ENCODE results near the gene CNKSR3.

Gene CNKSR3

DNA sequence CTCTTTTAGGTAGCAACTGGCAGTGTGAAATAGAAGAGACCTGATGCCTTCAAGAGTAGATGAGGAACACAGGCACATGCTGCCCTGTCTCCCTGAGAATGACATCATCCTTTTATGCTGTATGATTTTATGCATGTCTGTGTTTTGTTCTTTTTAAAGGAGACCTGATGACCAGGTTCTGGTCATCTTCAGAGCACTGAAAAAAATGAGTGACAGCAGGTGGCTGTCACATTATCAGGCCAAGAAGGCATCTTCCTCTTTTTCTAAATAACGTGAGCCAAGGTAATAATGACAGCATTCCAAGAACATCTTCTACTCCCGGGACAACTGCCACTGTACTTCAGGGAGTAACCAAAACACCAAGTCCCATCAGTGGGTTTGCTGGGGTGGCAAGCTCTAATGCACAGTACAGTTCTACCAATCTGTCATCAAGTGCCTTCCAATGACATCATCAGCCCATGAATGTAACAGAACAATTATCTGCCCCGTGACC, 28.9 kb downstream of the CNKSR3 start:
- Histone ChIP-seq H3K9me3 (ENCODE audit: control insufficient read depth in 1 of 2, low read length in 2 of 2) (no peaks in the 10 kb centered on the region), H3K27ac (ENCODE audit: low read depth, low read length) (no peak overlapping the region), H3K27me3 (ENCODE audit: control insufficient read depth in 1 of 2, insufficient read depth in 2 of 2, low read length in 2 of 2) (no peaks in the 10 kb centered on the region), H3K9ac (ENCODE audit: low read depth in 1 of 2, low read length in 2 of 2) (no peak overlapping the region), H3K36me3 (ENCODE audit: control insufficient read depth in 1 of 2, insufficient read depth in 2 of 2, low read length in 2 of 2) (no peaks in the 10 kb centered on the region), H3K4me1 (ENCODE audit: control insufficient read depth in 1 of 2, insufficient read depth in 2 of 2, low read length in 2 of 2) (peaks cover 4 to 6% of the 10 kb centered on the region in 2 donors), H3K4me3 (ENCODE audit: low read depth in 1 of 2, low read length in 2 of 2) (no peak overlapping the region)

GRCh38 chr6:154479771-154480639, 30.5 kb downstream of the CNKSR3 start:
- H3K27me3 ChIP-seq (ENCODE audit: control insufficient read depth in 1 of 2, insufficient read depth in 2 of 2, low read length in 2 of 2): no peaks in the 10 kb centered on the region
- H3K4me3 ChIP-seq (ENCODE audit: low read depth in 1 of 2, low read length in 2 of 2): no peak overlapping the region
- H3K4me1 ChIP-seq (ENCODE audit: control insufficient read depth in 1 of 2, insufficient read depth in 2 of 2, low read length in 2 of 2): peaks cover 0 to 4% of the 10 kb centered on the region in 2 donors
- no peaks in the 10 kb centered on the region for H3K36me3 ChIP-seq (ENCODE audit: control insufficient read depth in 1 of 2, insufficient read depth in 2 of 2, low read length in 2 of 2)
- H3K27ac ChIP-seq (ENCODE audit: low read depth, low read length): no peak overlapping the region
- no peak overlapping the region for H3K9ac ChIP-seq (ENCODE audit: low read depth in 1 of 2, low read length in 2 of 2)
- no peaks in the 10 kb centered on the region for H3K9me3 ChIP-seq (ENCODE audit: control insufficient read depth in 1 of 2, low read length in 2 of 2)

DNA sequence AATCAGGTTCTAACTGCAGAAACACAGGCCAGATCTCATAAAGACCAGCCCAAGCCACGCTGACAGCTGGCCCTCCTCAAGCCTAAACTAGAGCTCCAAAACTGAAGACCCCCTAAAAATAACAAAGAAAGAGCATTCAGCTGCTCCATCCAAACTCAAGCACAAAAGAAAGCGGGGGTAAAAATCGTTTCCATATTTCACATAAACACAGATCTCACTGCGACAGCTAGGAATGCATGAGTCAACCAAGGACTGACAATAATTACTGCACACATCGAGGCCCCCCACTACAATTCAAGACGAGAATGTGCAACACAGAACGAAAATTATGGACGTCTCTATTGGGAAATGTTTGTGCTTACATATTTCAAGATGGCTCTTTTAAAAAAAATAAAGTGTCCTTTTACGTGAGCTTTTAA, 31.1 kb downstream of the CNKSR3 start:
- Histone ChIP-seq H3K9me3 (ENCODE audit: control insufficient read depth in 1 of 2, low read length in 2 of 2) (no peaks in the 10 kb centered on the region), H3K27me3 (ENCODE audit: control insufficient read depth in 1 of 2, insufficient read depth in 2 of 2, low read length in 2 of 2) (no peaks in the 10 kb centered on the region), H3K9ac (ENCODE audit: low read depth in 1 of 2, low read length in 2 of 2) (no peak overlapping the region), H3K36me3 (ENCODE audit: control insufficient read depth in 1 of 2, insufficient read depth in 2 of 2, low read length in 2 of 2) (no peaks in the 10 kb centered on the region), H3K4me3 (ENCODE audit: low read depth in 1 of 2, low read length in 2 of 2) (no peak overlapping the region), H3K27ac (ENCODE audit: low read depth, low read length) (no peak overlapping the region), H3K4me1 (ENCODE audit: control insufficient read depth in 1 of 2, insufficient read depth in 2 of 2, low read length in 2 of 2) (peaks cover 0 to 4% of the 10 kb centered on the region in 2 donors)

GRCh38 chr6:154478701-154479060, 31.8 kb downstream of the CNKSR3 start:
- no peaks in the 10 kb centered on the region for H3K36me3 ChIP-seq (ENCODE audit: control insufficient read depth in 1 of 2, insufficient read depth in 2 of 2, low read length in 2 of 2)
- no peaks in the 10 kb centered on the region for H3K27me3 ChIP-seq (ENCODE audit: control insufficient read depth in 1 of 2, insufficient read depth in 2 of 2, low read length in 2 of 2)
- no peak overlapping the region for H3K4me3 ChIP-seq (ENCODE audit: low read depth in 1 of 2, low read length in 2 of 2)
- peaks cover 0 to 4% of the 10 kb centered on the region in 2 donors for H3K4me1 ChIP-seq (ENCODE audit: control insufficient read depth in 1 of 2, insufficient read depth in 2 of 2, low read length in 2 of 2)
- no peak overlapping the region for H3K27ac ChIP-seq (ENCODE audit: low read depth, low read length)
- H3K9me3 ChIP-seq (ENCODE audit: control insufficient read depth in 1 of 2, low read length in 2 of 2): no peaks in the 10 kb centered on the region
- no peak overlapping the region for H3K9ac ChIP-seq (ENCODE audit: low read depth in 1 of 2, low read length in 2 of 2)

DNA sequence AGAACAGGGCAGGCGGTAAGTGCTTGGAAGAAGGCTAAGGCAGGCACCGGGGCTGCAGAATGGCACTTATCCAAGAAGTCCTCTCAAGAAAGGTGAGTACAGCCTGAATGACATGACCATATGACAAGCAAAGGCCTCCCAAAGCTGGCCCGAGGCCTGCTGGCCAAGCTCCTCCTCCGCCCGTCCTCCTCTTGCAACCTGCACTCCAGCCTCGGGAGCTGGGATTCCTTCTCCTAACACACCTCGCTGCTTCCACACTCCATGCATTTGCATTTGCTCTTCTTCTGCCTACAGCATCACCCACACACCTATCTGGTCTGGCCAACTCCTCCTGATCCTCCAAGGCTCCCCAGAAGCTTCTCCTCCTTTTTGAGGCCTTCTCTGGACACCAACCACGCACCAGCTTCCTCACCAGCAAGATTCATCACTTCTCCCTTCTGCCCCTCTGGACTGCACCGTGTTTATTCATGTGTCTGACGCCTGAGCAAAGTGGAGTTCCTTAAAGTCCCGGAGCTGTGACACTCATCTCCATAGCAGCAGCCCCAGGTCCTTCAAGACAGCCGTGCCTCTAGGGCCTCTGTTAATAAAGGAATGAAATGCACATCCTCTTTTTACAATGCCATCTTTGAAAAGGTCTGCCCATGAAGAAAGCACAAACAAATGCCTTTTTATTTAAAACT, 32.3 kb downstream of the CNKSR3 start:
- Histone ChIP-seq H3K36me3 (ENCODE audit: control insufficient read depth in 1 of 2, insufficient read depth in 2 of 2, low read length in 2 of 2) (no peaks in the 10 kb centered on the region), H3K4me3 (ENCODE audit: low read depth in 1 of 2, low read length in 2 of 2) (no peak overlapping the region), H3K4me1 (ENCODE audit: control insufficient read depth in 1 of 2, insufficient read depth in 2 of 2, low read length in 2 of 2) (peaks cover 0 to 4% of the 10 kb centered on the region in 2 donors), H3K27me3 (ENCODE audit: control insufficient read depth in 1 of 2, insufficient read depth in 2 of 2, low read length in 2 of 2) (no peaks in the 10 kb centered on the region), H3K9me3 (ENCODE audit: control insufficient read depth in 1 of 2, low read length in 2 of 2) (no peaks in the 10 kb centered on the region), H3K27ac (ENCODE audit: low read depth, low read length) (peak overlapping the region; percentile 39), H3K9ac (ENCODE audit: low read depth in 1 of 2, low read length in 2 of 2) (no peak overlapping the region)

DNA sequence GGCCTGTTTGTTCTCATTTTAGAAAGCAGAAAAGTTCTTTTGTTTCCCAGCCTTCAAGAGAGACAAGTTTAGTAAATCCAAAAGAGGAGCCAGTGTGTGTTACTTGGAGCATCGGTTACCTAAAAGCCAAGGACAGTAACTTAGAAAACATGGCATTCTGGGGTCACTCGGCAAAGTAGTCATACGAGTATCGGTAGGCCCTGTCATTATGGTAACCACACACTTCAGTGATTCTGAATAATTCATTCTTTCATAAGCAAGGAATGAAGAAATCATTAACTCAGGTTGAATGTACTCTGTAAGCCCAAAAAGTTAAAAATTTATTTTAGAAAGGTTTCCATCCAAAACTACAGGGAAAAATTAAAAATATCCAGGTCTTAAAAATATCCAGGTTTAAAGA, 34.0 kb downstream of the CNKSR3 start:
- no peaks in the 10 kb centered on the region for H3K9me3 ChIP-seq (ENCODE audit: control insufficient read depth in 1 of 2, low read length in 2 of 2)
- peaks cover 0 to 4% of the 10 kb centered on the region in 2 donors for H3K4me1 ChIP-seq (ENCODE audit: control insufficient read depth in 1 of 2, insufficient read depth in 2 of 2, low read length in 2 of 2)
- H3K27ac ChIP-seq (ENCODE audit: low read depth, low read length): no peak overlapping the region
- H3K9ac ChIP-seq (ENCODE audit: low read depth in 1 of 2, low read length in 2 of 2): no peak overlapping the region
- no peaks in the 10 kb centered on the region for H3K36me3 ChIP-seq (ENCODE audit: control insufficient read depth in 1 of 2, insufficient read depth in 2 of 2, low read length in 2 of 2)
- no peak overlapping the region for H3K4me3 ChIP-seq (ENCODE audit: low read depth in 1 of 2, low read length in 2 of 2)
- H3K27me3 ChIP-seq (ENCODE audit: control insufficient read depth in 1 of 2, insufficient read depth in 2 of 2, low read length in 2 of 2): no peaks in the 10 kb centered on the region

- H3K4me3 ChIP-seq (ENCODE audit: low read depth in 1 of 2, low read length in 2 of 2): no peak overlapping the region
- no peaks in the 10 kb centered on the region for H3K9me3 ChIP-seq (ENCODE audit: control insufficient read depth in 1 of 2, low read length in 2 of 2)
- H3K27ac ChIP-seq (ENCODE audit: low read depth, low read length): no peak overlapping the region
- H3K9ac ChIP-seq (ENCODE audit: low read depth in 1 of 2, low read length in 2 of 2): no peak overlapping the region
- H3K4me1 ChIP-seq (ENCODE audit: control insufficient read depth in 1 of 2, insufficient read depth in 2 of 2, low read length in 2 of 2): peaks cover 0 to 4% of the 10 kb centered on the region in 2 donors
- H3K36me3 ChIP-seq (ENCODE audit: control insufficient read depth in 1 of 2, insufficient read depth in 2 of 2, low read length in 2 of 2): no peaks in the 10 kb centered on the region
- H3K27me3 ChIP-seq (ENCODE audit: control insufficient read depth in 1 of 2, insufficient read depth in 2 of 2, low read length in 2 of 2): no peaks in the 10 kb centered on the region
Measured at GRCh38 chr6:154474648-154475428, 35.6 kb downstream of the CNKSR3 start.

- no peak overlapping the region for H3K4me3 ChIP-seq (ENCODE audit: low read depth in 1 of 2, low read length in 2 of 2)
- H3K27me3 ChIP-seq (ENCODE audit: control insufficient read depth in 1 of 2, insufficient read depth in 2 of 2, low read length in 2 of 2): no peaks in the 10 kb centered on the region
- H3K27ac ChIP-seq (ENCODE audit: low read depth, low read length): no peak overlapping the region
- peaks cover 0 to 4% of the 10 kb centered on the region in 2 donors for H3K4me1 ChIP-seq (ENCODE audit: control insufficient read depth in 1 of 2, insufficient read depth in 2 of 2, low read length in 2 of 2)
- H3K9me3 ChIP-seq (ENCODE audit: control insufficient read depth in 1 of 2, low read length in 2 of 2): no peaks in the 10 kb centered on the region
- H3K36me3 ChIP-seq (ENCODE audit: control insufficient read depth in 1 of 2, insufficient read depth in 2 of 2, low read length in 2 of 2): no peaks in the 10 kb centered on the region
- H3K9ac ChIP-seq (ENCODE audit: low read depth in 1 of 2, low read length in 2 of 2): no peak overlapping the region
Measured at GRCh38 chr6:154473324-154473723, 37.2 kb downstream of the CNKSR3 start.

GRCh38 chr6:154471609-154472362, 38.7 kb downstream of the CNKSR3 start:
- Histone ChIP-seq H3K4me1 (ENCODE audit: control insufficient read depth in 1 of 2, insufficient read depth in 2 of 2, low read length in 2 of 2) (no peaks in the 10 kb centered on the region), H3K36me3 (ENCODE audit: control insufficient read depth in 1 of 2, insufficient read depth in 2 of 2, low read length in 2 of 2) (no peaks in the 10 kb centered on the region), H3K27ac (ENCODE audit: low read depth, low read length) (no peak overlapping the region), H3K9me3 (ENCODE audit: control insufficient read depth in 1 of 2, low read length in 2 of 2) (no peaks in the 10 kb centered on the region), H3K9ac (ENCODE audit: low read depth in 1 of 2, low read length in 2 of 2) (no peak overlapping the region), H3K4me3 (ENCODE audit: low read depth in 1 of 2, low read length in 2 of 2) (no peak overlapping the region), H3K27me3 (ENCODE audit: control insufficient read depth in 1 of 2, insufficient read depth in 2 of 2, low read length in 2 of 2) (no peaks in the 10 kb centered on the region)

Measured in duodenal mucosa (tissue), 2 donors.